ENCODE measurements around the gene MYRIP. TPM values are rescaled to one million over a fixed set of nuclear protein-coding genes. Genes with fewer than 3 reads are reported as not detected.
A peak's percentile ranks its signal among the peaks of the same experiment; 100 is the strongest.

Gene MYRIP
- total RNA-seq, 1 experiment from 2014 or later = 0.44 TPM

GRCh38 chr3:39911465-39912309 is 102.3 kb downstream of the MYRIP start:
- Histone ChIP-seq H3K9me2 (ENCODE audit: insufficient read depth) (no peaks in the 10 kb centered on the region), H2AFZ (ENCODE audit: low read depth, low read length, poor library complexity, severe bottlenecking) (no peak overlapping the region), H3K27ac (ENCODE audit: low read depth, low read length) (no peak overlapping the region), H3K4me3 (replicated peaks in 1 of 2; ENCODE audit: low read depth in 1 of 2, low read length in 2 of 2) (no peak overlapping the region), H4K20me1 (ENCODE audit: insufficient read depth) (no peaks in the 10 kb centered on the region), H3K4me2 (ENCODE audit: low read length) (0 out of 2 replicates have a peak overlapping the region, but pooled peaks have one; percentile 9), H3K36me3 (ENCODE audit: control insufficient read depth in 1 of 2, insufficient read depth in 2 of 2, low read length in 2 of 2) (no peaks in the 10 kb centered on the region), H3K4me1 (ENCODE audit: control insufficient read depth in 1 of 2, insufficient read depth in 2 of 2, low read length in 2 of 2) (peaks cover 0 to 7% of the 10 kb centered on the region in 2 experiments; a peak in 1 of 4 replicates), H3K9me3 (ENCODE audit: control insufficient read depth in 1 of 2, insufficient read depth in 1 of 2, low read depth in 1 of 2, low read length in 2 of 2) (no peaks in the 10 kb centered on the region), H3K27me3 (ENCODE audit: insufficient read depth, low read length) (no peaks in the 10 kb centered on the region), H3K79me2 (ENCODE audit: insufficient read depth, low read length) (no peaks in the 10 kb centered on the region), H3K9ac (ENCODE audit: low read length) (no peak overlapping the region)
- intact Hi-C loops (cut with micrococcal nuclease) = no loop called here
- POLR2A ChIA-PET = no interaction called here
- CTCF ChIA-PET = no interaction called here
- ATAC-seq (peak; percentile 42; the same call in 1 of the 2 replicates), DNase-seq (ENCODE audit: low read depth, low spot score) (no peak)
- TF ChIP-seq CEBPB (IDR thresholded peaks at IDR 0.05; ENCODE audit: low read depth) = no peak
- TF ChIP-seq, protein P1, sequence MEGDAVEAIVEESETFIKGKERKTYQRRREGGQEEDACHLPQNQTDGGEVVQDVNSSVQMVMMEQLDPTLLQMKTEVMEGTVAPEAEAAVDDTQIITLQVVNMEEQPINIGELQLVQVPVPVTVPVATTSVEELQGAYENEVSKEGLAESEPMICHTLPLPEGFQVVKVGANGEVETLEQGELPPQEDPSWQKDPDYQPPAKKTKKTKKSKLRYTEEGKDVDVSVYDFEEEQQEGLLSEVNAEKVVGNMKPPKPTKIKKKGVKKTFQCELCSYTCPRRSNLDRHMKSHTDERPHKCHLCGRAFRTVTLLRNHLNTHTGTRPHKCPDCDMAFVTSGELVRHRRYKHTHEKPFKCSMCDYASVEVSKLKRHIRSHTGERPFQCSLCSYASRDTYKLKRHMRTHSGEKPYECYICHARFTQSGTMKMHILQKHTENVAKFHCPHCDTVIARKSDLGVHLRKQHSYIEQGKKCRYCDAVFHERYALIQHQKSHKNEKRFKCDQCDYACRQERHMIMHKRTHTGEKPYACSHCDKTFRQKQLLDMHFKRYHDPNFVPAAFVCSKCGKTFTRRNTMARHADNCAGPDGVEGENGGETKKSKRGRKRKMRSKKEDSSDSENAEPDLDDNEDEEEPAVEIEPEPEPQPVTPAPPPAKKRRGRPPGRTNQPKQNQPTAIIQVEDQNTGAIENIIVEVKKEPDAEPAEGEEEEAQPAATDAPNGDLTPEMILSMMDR (IDR thresholded peaks at IDR 0.05 in 2 of 3, conservative IDR thresholded peaks at IDR 0.05 in 1 of 3; ENCODE audit: borderline replicate concordance in 1 of 3, insufficient read depth in 1 of 3, low read depth in 2 of 3, low read length in 2 of 3) = peak in 1 of 3 experiments; percentile 23; a peak in 2 of 6 replicates
- RAD21 ChIA-PET (ENCODE audit: low non-redundant PET in 1 of 2, low total read pairs in 2 of 2, uncharacterized antibody in 2 of 2, unreplicated experiment in 2 of 2) = no interaction called here
- no TSS peak for BruUV-seq (replicated peaks)

- no TSS peak for BruUV-seq (replicated peaks)
- POLR2A ChIA-PET = no interaction called here
Observed at GRCh38 chr3:39915027-39915426, 105.6 kb downstream of the MYRIP start.

More at GRCh38 chr3:39915027-39915426, 105.6 kb downstream of the MYRIP start:
- ChIA-PET CTCF (no interaction called here), RAD21 (ENCODE audit: low non-redundant PET in 1 of 2, low total read pairs in 2 of 2, uncharacterized antibody in 2 of 2, unreplicated experiment in 2 of 2) (no interaction called here)
- Histone ChIP-seq H4K20me1 (ENCODE audit: insufficient read depth) (no peaks in the 10 kb centered on the region), H3K9me3 (ENCODE audit: control insufficient read depth in 1 of 2, insufficient read depth in 1 of 2, low read depth in 1 of 2, low read length in 2 of 2) (no peaks in the 10 kb centered on the region), H3K9me2 (ENCODE audit: insufficient read depth) (no peaks in the 10 kb centered on the region), H3K27me3 (ENCODE audit: insufficient read depth, low read length) (no peaks in the 10 kb centered on the region), H3K4me1 (ENCODE audit: control insufficient read depth in 1 of 2, insufficient read depth in 2 of 2, low read length in 2 of 2) (peaks cover 0 to 7% of the 10 kb centered on the region in 2 experiments; a peak in 1 of 4 replicates), H3K4me3 (replicated peaks in 1 of 2; ENCODE audit: low read depth in 1 of 2, low read length in 2 of 2) (no peak overlapping the region), H3K4me2 (ENCODE audit: low read length) (no peak overlapping the region), H3K36me3 (ENCODE audit: control insufficient read depth in 1 of 2, insufficient read depth in 2 of 2, low read length in 2 of 2) (no peaks in the 10 kb centered on the region), H3K9ac (ENCODE audit: low read length) (no peak overlapping the region), H3K27ac (ENCODE audit: low read depth, low read length) (no peak overlapping the region), H2AFZ (ENCODE audit: low read depth, low read length, poor library complexity, severe bottlenecking) (no peak overlapping the region), H3K79me2 (ENCODE audit: insufficient read depth, low read length) (no peaks in the 10 kb centered on the region)
- ATAC-seq = no peak
- TF ChIP-seq POLR2AphosphoS5 (IDR thresholded peaks at IDR 0.05; ENCODE audit: low read depth, low read length) = no peak
- intact Hi-C loops (cut with micrococcal nuclease) = no loop called here
- no peak for DNase-seq (ENCODE audit: low read depth, low spot score)

Measured in HCT116 (cell line).